OCI-LY7 (cell line): ENCODE results near the gene TAOK1. TPM values are rescaled to one million over a fixed set of nuclear protein-coding genes. Genes with fewer than 3 reads are reported as not detected.

Source experiments
- BruUV-seq: library from RNA; stranded (reverse); fragments of 400-500 nt; replicated peaks from 2 replicates; lab custom pipeline; 2021; lab: Mats Ljungman, UMichigan
- CTCF ChIA-PET: fragments of 300-600 bp; sonication (Branson Sonifier 250); formaldehyde crosslinking; loops from one replicate; lab custom pipeline; 2022; ENCODE audit warnings: antibody characterized with exemption; ENCODE audit not compliant: unreplicated experiment; lab: Charles Lee
- POLR2A ChIA-PET: fragments of 300-600 bp; sonication (Branson Sonifier 250); formaldehyde crosslinking; loops from one replicate; lab custom pipeline; 2022; ENCODE audit warnings: antibody characterized with exemption; lab: Charles Lee
- DNase-seq: peaks from one replicate; pipeline ENCODE4 v3.0.0-alpha.2; 2015; ENCODE audit warnings: low spot score
- H2AFZ ChIP-seq: fragments of 200-600 bp; sonication (generic), shearing (Covaris generic); 2 replicates; pipeline ENCODE4 v1.6.1; 2014; ENCODE audit warnings: mild to moderate bottlenecking, antibody characterized with exemption, low read length, moderate library complexity
- H3K27ac ChIP-seq: fragments of 200-600 bp; sonication (generic); 2 replicates; pipeline ENCODE4 v1.5.1; 2014; ENCODE audit warnings: mixed run types, low read depth, mild to moderate bottlenecking, moderate library complexity, low read length, inconsistent platforms; ENCODE audit not compliant: poor library complexity, severe bottlenecking
- H3K36me3 ChIP-seq: fragments of 200-600 bp; sonication (generic); 2 replicates; pipeline ENCODE4 v1.6.1; 2014; ENCODE audit warnings: mild to moderate bottlenecking, antibody characterized with exemption, low read length, moderate library complexity, mixed read lengths; ENCODE audit not compliant: insufficient read depth
- H3K4me1 ChIP-seq: fragments of 200-600 bp; sonication (generic); 2 replicates; pipeline ENCODE4 v1.5.1; 2014; ENCODE audit warnings: mild to moderate bottlenecking, low read length; ENCODE audit not compliant: insufficient read depth, poor library complexity, severe bottlenecking
- H3K4me2 ChIP-seq: fragments of 200-600 bp; sonication (generic); 2 replicates; pipeline ENCODE4 v1.6.1; 2014; ENCODE audit warnings: mild to moderate bottlenecking, low read length
- H3K4me3 ChIP-seq: fragments of 200-600 bp; sonication (generic); 2 replicates; pipeline ENCODE4 v1.5.1; 2014; ENCODE audit warnings: mild to moderate bottlenecking, low read depth, low read length; ENCODE audit not compliant: poor library complexity, severe bottlenecking
- H3K79me2 ChIP-seq: fragments of 200-600 bp; sonication (generic); 2 replicates; pipeline ENCODE4 v1.6.1; 2016; ENCODE audit warnings: low read depth, mild to moderate bottlenecking, low read length, moderate library complexity, mixed read lengths; ENCODE audit not compliant: insufficient read depth
- H3K9me2 ChIP-seq: fragments of 200-600 bp; sonication (generic); 2 replicates; pipeline ENCODE4 v1.6.1; 2016; ENCODE audit warnings: mild to moderate bottlenecking, low read length, mixed read lengths; ENCODE audit not compliant: insufficient read depth
- H3K9me3 ChIP-seq: fragments of 200-600 bp; sonication (generic); 2 replicates; pipeline ENCODE4 v1.6.1; 2014; ENCODE audit warnings: mild to moderate bottlenecking, mixed run types, low read length, mixed read lengths
- H4K20me1 ChIP-seq: fragments of 200-600 bp; sonication (generic); 2 replicates; pipeline ENCODE4 v1.6.1; 2014; ENCODE audit warnings: mild to moderate bottlenecking, antibody characterized with exemption, low read length, moderate library complexity, mixed read lengths; ENCODE audit not compliant: insufficient read depth
- EZH2phosphoT487 ChIP-seq: fragments of 200-600 bp; sonication (generic); IDR thresholded peaks from 2 replicates; pipeline ENCODE4 v1.6.1; 2018; ENCODE audit warnings: low read depth, borderline replicate concordance, mild to moderate bottlenecking, mixed run types, antibody characterized with exemption, low read length, moderate library complexity, mixed read lengths
- intact Hi-C: fragments of 100-400 bp; cut with micrococcal nuclease; formaldehyde crosslinking; loops from one replicate; pipeline ENCODE4 v1.10.0; 2022; ENCODE audit not compliant: unreplicated experiment
- total RNA-seq, 2 experiments: library from RNA; depleted of rRNA in 1 of 2; stranded (reverse); fragments of >200 nt in 1 of 2; shearing (Covaris generic) in 1 of 2; gene quantifications; 2 replicates each; pipeline ENCODE4 v1.2.3, GENCODE V29; 2014 to 2022
- TF ChIP-seq, protein P1 (sequence below): fragments of 200-600 bp; sonication (generic); conservative IDR thresholded peaks from 2 replicates; pipeline ENCODE4 v1.5.1; 2014; ENCODE audit warnings: mild to moderate bottlenecking, antibody characterized with exemption, low read length, moderate library complexity, mixed read lengths

TAOK1 gene
- total RNA-seq, 2 experiments from 2014 or later = 30.4 to 46.8 TPM

GRCh38 chr17:29400818-29401217 is 10.7 kb downstream of the TAOK1 start:
- no peaks in the 10 kb centered on the region for H3K9me2 ChIP-seq
- no peak overlapping the region for H2AFZ ChIP-seq
- ChIA-PET CTCF (no interaction called here), POLR2A (interaction anchor here (0.5 to 0.7 kb wide), 2 partner anchors 22 to 1424 kb away, joined by 3 to 5 read pairs; no protein-coding TSS in a partner anchor)
- H3K4me3 ChIP-seq = no peak overlapping the region
- no peak overlapping the region for H3K4me2 ChIP-seq
- 0 out of 2 replicates have a peak, but pooled peaks cover 7% of the 10 kb centered on the region for H3K9me3 ChIP-seq
- H3K27ac ChIP-seq = no peak overlapping the region
- H3K4me1 ChIP-seq = no peaks in the 10 kb centered on the region
- intact Hi-C loops = no loop called here
- peaks cover 79% of the 10 kb centered on the region for H3K36me3 ChIP-seq
- BruUV-seq = no TSS peak
- TF ChIP-seq, protein P1, sequence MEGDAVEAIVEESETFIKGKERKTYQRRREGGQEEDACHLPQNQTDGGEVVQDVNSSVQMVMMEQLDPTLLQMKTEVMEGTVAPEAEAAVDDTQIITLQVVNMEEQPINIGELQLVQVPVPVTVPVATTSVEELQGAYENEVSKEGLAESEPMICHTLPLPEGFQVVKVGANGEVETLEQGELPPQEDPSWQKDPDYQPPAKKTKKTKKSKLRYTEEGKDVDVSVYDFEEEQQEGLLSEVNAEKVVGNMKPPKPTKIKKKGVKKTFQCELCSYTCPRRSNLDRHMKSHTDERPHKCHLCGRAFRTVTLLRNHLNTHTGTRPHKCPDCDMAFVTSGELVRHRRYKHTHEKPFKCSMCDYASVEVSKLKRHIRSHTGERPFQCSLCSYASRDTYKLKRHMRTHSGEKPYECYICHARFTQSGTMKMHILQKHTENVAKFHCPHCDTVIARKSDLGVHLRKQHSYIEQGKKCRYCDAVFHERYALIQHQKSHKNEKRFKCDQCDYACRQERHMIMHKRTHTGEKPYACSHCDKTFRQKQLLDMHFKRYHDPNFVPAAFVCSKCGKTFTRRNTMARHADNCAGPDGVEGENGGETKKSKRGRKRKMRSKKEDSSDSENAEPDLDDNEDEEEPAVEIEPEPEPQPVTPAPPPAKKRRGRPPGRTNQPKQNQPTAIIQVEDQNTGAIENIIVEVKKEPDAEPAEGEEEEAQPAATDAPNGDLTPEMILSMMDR = no peak
- TF ChIP-seq EZH2phosphoT487 = no peak
- DNase-seq = no peak
- H4K20me1 ChIP-seq = 0 out of 2 replicates have a peak, but pooled peaks cover 9% of the 10 kb centered on the region
- peaks cover 93% of the 10 kb centered on the region for H3K79me2 ChIP-seq

- Histone ChIP-seq H3K27ac (no peak overlapping the region), H2AFZ (no peak overlapping the region), H3K9me3 (0 out of 2 replicates have a peak, but pooled peaks cover 7% of the 10 kb centered on the region), H3K4me3 (no peak overlapping the region), H4K20me1 (0 out of 2 replicates have a peak, but pooled peaks cover 9% of the 10 kb centered on the region), H3K4me2 (no peak overlapping the region), H3K36me3 (peaks cover 79% of the 10 kb centered on the region), H3K4me1 (no peaks in the 10 kb centered on the region), H3K79me2 (peaks cover 93% of the 10 kb centered on the region), H3K9me2 (no peaks in the 10 kb centered on the region)
- CTCF ChIA-PET = no interaction called here
- POLR2A ChIA-PET = no interaction called here
- DNase-seq = peak; percentile 11
- TF ChIP-seq, protein P1 = no peak
- no peak for TF ChIP-seq EZH2phosphoT487
- intact Hi-C loops = no loop called here
- no TSS peak for BruUV-seq
Measured at GRCh38 chr17:29401258-29401657, 11.1 kb downstream of the TAOK1 start.

GRCh38 chr17:29407856-29408255 is 17.7 kb downstream of the TAOK1 start:
- no peak for DNase-seq
- H3K4me3 ChIP-seq = no peak overlapping the region
- no peak overlapping the region for H3K27ac ChIP-seq
- no peak overlapping the region for H3K4me2 ChIP-seq
- no TSS peak for BruUV-seq
- CTCF ChIA-PET = no interaction called here
- H3K9me3 ChIP-seq = no peaks in the 10 kb centered on the region
- no peak overlapping the region for H2AFZ ChIP-seq
- H3K36me3 ChIP-seq = peaks cover 49% of the 10 kb centered on the region
- H3K9me2 ChIP-seq = no peaks in the 10 kb centered on the region
- H3K4me1 ChIP-seq = no peaks in the 10 kb centered on the region
- 0 out of 2 replicates have a peak, but pooled peaks cover 8% of the 10 kb centered on the region for H4K20me1 ChIP-seq
- TF ChIP-seq EZH2phosphoT487 = no peak
- TF ChIP-seq, protein P1 = no peak
- POLR2A ChIA-PET = no interaction called here
- H3K79me2 ChIP-seq = peaks cover 87% of the 10 kb centered on the region
- intact Hi-C loops = no loop called here
